ENCODE data around the gene HELZ2.

Gene HELZ2

DNA sequence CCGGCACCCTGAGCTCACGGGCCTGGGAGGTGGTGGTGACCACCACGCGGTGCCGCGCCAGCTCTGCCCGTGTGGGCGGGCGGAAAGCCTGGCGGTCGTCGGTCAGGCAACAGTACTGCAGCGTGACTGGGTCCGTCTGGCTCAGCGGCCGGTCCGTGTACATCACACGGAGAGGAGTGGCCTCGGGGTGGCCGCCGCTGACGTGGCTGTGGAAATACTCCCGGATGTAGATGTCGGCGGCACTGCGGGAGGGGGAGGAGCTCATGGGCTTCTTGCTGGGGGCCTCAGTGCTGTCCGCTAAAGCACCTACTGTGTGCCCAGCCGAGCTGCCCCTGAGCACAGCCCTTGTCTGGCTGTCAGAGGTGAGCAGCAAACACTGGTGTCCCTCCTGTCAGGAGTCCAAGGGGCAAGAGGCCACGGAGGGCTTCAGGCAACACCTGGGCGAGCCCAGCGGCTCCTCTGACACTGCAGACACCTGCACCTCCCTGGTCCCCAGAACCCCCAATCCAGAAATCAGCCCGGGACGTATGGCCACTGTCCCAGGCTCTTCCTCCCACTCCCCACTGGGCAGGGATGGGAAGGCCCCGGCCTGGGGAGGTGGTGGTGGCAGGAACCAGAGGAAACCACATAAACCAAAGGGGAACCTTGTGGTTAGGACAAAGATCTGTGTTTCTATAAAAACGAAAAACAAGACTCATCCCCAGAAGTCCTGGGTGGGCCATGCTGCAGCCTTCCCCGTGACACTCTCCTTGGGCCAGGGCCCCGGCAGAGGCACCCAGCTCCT is 6.5 kb downstream of the HELZ2 start:
- POLR2A ChIA-PET, result no interaction called here
- DNase-seq (ENCODE audit: extremely low spot score), result no peak
- no peak for TF ChIP-seq SP1 (IDR thresholded peaks at IDR 0.05)
- no peak for TF ChIP-seq ZNF384 (IDR thresholded peaks at IDR 0.05)
- no peak for TF ChIP-seq ARNT (IDR thresholded peaks at IDR 0.05)
- TF ChIP-seq PKNOX1 (IDR thresholded peaks at IDR 0.05), result no peak
- CTCF ChIA-PET, result no interaction called here

DNA sequence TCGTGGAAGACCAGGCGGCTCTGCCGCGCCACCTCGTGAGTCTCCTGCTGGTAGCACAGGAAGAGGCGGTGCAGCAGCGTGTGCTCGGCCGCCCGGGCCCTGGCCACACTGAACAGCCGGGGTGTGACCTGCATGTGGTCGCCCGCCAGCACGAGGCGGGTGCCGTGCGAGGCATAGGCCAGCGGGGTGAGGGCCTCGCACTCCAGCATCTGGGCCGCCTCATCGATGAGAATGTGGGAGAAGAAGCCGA is 7.0 kb downstream of the HELZ2 start:
- CTCF ChIA-PET, result no interaction called here
- TF ChIP-seq L3MBTL2 (conservative IDR thresholded peaks at IDR 0.05) (no peak), SUZ12 (IDR thresholded peaks at IDR 0.05) (no peak), TARDBP (IDR thresholded peaks at IDR 0.05) (no peak), ARNT (IDR thresholded peaks at IDR 0.05) (no peak), BHLHE40 (IDR thresholded peaks at IDR 0.05; ENCODE audit: borderline replicate concordance) (no peak), CTBP1 (IDR thresholded peaks at IDR 0.05; ENCODE audit: borderline replicate concordance) (no peak), LEF1 (IDR thresholded peaks at IDR 0.05; ENCODE audit: borderline replicate concordance) (no peak), HDGF (IDR thresholded peaks at IDR 0.05; ENCODE audit: borderline replicate concordance) (no peak), NFRKB (IDR thresholded peaks at IDR 0.05) (no peak), FOXK2 (IDR thresholded peaks at IDR 0.05) (no peak), PKNOX1 (IDR thresholded peaks at IDR 0.05) (no peak), ZNF384 (IDR thresholded peaks at IDR 0.05) (no peak), FOXM1 (IDR thresholded peaks at IDR 0.05; ENCODE audit: borderline replicate concordance) (no peak), SP1 (IDR thresholded peaks at IDR 0.05) (no peak), FOXA1 (IDR thresholded peaks at IDR 0.05) (no peak), ELF4 (IDR thresholded peaks at IDR 0.05) (no peak)
- POLR2A ChIA-PET, result no interaction called here
- DNase-seq (ENCODE audit: extremely low spot score), result no peak

GRCh38 chr20:63566395-63567135 is 7.5 kb downstream of the HELZ2 start:
- no peak for DNase-seq (ENCODE audit: extremely low spot score)
- CTCF ChIA-PET, result no interaction called here
- POLR2A ChIA-PET, result no interaction called here
- no peak for TF ChIP-seq FOXK2 (IDR thresholded peaks at IDR 0.05)

DNA sequence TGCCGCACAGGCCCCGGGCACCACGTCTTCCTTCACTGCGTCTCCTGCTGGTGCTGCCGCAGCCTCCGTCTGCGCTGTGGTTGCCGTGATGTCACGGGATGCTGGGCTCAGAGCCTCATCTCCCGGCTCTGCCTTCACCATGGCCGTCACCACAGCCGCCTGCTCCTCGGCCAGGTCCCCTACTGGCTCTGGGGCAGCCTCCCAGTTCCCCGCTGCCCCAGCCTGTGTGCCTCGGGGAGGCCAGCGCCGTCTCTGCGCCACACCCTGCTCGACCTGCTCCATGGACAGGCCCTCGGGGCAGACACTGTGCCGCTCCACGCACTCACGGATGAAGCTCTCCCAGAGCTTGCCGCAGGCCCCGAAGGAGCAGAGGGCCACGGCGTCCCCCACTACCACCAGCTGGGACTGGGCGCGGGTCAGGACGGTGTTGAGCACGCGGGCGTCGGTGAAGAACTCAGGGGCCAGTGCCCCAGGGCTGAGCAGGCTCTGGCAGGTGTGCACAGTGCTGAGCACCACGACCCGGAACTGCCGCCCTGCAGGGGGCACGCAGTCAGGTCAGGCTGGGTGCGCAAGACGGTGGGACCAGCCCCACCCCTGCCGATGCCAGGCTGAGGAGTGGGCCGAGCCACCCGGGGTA is 8.2 kb downstream of the HELZ2 start:
- POLR2A ChIA-PET, result no interaction called here
- no peak for TF ChIP-seq PKNOX1 (IDR thresholded peaks at IDR 0.05)
- no peak for TF ChIP-seq CTBP1 (IDR thresholded peaks at IDR 0.05; ENCODE audit: borderline replicate concordance)
- no peak for TF ChIP-seq FOXK2 (IDR thresholded peaks at IDR 0.05)
- TF ChIP-seq TARDBP (IDR thresholded peaks at IDR 0.05), result no peak
- no peak for TF ChIP-seq SP1 (IDR thresholded peaks at IDR 0.05)
- TF ChIP-seq NFRKB (IDR thresholded peaks at IDR 0.05), result no peak
- no peak for TF ChIP-seq BHLHE40 (IDR thresholded peaks at IDR 0.05; ENCODE audit: borderline replicate concordance)
- TF ChIP-seq ELF4 (IDR thresholded peaks at IDR 0.05), result no peak
- TF ChIP-seq HDGF (IDR thresholded peaks at IDR 0.05; ENCODE audit: borderline replicate concordance), result no peak
- no peak for TF ChIP-seq FOXA1 (IDR thresholded peaks at IDR 0.05)
- no peak for TF ChIP-seq ARNT (IDR thresholded peaks at IDR 0.05)
- no peak for TF ChIP-seq SUZ12 (IDR thresholded peaks at IDR 0.05)
- TF ChIP-seq FOXM1 (IDR thresholded peaks at IDR 0.05; ENCODE audit: borderline replicate concordance), result no peak
- TF ChIP-seq ZNF384 (IDR thresholded peaks at IDR 0.05), result no peak
- DNase-seq (ENCODE audit: extremely low spot score), result no peak
- CTCF ChIA-PET, result no interaction called here

DNA sequence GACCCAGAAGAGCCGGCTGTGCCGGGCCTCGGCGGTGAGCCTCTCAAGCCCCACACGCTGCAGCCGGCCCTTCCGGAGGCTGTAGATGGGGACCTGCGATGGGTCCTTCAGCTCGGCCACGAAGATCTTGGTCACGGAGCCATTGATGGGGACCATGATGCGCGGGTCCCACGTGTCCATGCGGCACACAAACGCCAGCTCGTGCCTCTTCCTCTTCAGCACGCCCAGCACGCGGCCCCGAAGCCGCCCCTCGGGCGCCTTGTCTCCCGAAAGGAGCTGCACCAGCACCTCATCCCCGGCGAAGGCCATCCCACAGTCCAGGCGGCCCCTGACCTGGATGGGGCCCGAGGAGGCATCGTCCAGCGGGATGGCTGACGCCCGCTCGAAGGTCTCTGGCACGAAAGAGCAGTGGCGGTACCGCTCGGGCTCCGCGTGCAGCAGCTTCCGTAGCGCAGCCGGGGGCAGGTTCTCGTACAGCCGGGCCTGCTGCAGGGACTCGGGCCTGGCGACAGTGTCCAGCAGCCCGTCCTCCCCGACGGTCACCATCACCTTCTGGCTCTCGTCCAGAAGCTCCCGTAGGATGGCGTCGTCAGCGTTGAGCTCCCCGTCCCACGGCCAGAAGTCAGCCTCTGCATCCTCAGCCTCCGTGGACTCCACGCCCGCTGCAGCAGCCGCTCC is 8.9 kb downstream of the HELZ2 start:
- no peak for DNase-seq (ENCODE audit: extremely low spot score)
- CTCF ChIA-PET, result no interaction called here
- no peak for TF ChIP-seq SUZ12 (IDR thresholded peaks at IDR 0.05)
- no peak for TF ChIP-seq CTBP1 (IDR thresholded peaks at IDR 0.05; ENCODE audit: borderline replicate concordance)
- TF ChIP-seq LEF1 (IDR thresholded peaks at IDR 0.05; ENCODE audit: borderline replicate concordance), result no peak
- no peak for TF ChIP-seq L3MBTL2 (conservative IDR thresholded peaks at IDR 0.05)
- no peak for TF ChIP-seq FOXK2 (IDR thresholded peaks at IDR 0.05)
- POLR2A ChIA-PET, result no interaction called here

DNA sequence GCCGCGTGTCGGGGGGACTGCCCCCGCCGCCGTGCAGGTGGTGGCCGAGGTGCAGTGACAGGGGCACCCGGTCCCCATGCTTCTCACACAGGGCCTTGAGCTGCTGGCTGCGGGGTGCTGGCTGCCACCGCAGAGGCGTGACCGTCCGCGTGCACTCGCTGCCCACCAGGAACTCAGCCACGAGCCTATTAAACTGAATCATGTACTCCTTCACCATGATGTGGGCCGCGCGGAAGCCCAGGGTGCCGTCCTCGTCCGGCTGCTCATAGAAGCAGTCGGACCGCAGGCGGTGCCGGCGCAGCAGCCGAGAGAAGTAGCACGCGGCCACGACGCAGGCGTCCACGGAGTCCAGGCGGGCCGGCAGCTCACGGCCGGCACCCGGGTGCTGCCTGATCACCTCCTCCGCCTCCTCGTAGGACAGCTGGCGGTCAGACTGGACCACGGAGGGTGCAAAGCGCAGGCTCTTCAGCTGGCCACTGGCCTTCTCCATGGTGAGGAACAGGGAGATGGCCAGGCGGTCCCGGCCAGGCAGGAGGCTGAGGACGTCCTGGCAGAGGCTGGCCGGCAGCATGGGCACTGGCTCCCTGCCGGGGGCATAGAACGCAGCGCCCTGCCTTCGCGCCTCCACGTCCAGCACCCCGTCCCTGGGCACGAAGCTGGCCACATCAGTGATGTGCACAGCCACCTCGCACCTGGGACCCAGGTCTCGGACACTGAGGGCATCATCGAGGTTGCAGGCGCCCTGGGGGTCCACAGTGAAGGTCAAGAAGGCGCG is 9.8 kb downstream of the HELZ2 start:
- DNase-seq (ENCODE audit: extremely low spot score), result no peak
- CTCF ChIA-PET, result no interaction called here
- no peak for TF ChIP-seq ZNF384 (IDR thresholded peaks at IDR 0.05)
- no peak for TF ChIP-seq FOXM1 (IDR thresholded peaks at IDR 0.05; ENCODE audit: borderline replicate concordance)
- no peak for TF ChIP-seq SP1 (IDR thresholded peaks at IDR 0.05)
- TF ChIP-seq NFRKB (IDR thresholded peaks at IDR 0.05), result no peak
- TF ChIP-seq FOXA1 (IDR thresholded peaks at IDR 0.05), result no peak
- no peak for TF ChIP-seq CTBP1 (IDR thresholded peaks at IDR 0.05; ENCODE audit: borderline replicate concordance)
- TF ChIP-seq SUZ12 (IDR thresholded peaks at IDR 0.05), result no peak
- no peak for TF ChIP-seq ELF4 (IDR thresholded peaks at IDR 0.05)
- POLR2A ChIA-PET, result no interaction called here
